ENCODE results near the gene DYNC2H1. TPM values are rescaled to one million over a fixed set of nuclear protein-coding genes. Genes with fewer than 3 reads are reported as not detected.

Gene DYNC2H1
- polyA plus RNA-seq, 1 donor (not counting 4 experiments of a cell fraction or from before 2014, with no cell fraction given) = 18.5 TPM

- H3K79me2 ChIP-seq (ENCODE audit: control insufficient read depth, insufficient read depth, low read length) = peaks cover 50% of the 10 kb centered on the region
- dilution Hi-C loops (cut with MboI; ENCODE audit: extremely low pct_ligation_motif_present, low sequenced_read_pairs) = no loop called here
- no peak for FAIRE-seq
These were observed 31.7 kb upstream of the DYNC2H1 start for GRCh38 chr11:103077554-103077953.

GRCh38 chr11:103078710-103079109 is 30.5 kb upstream of the DYNC2H1 start:
- Histone ChIP-seq H2AFZ (ENCODE audit: control insufficient read depth, low read length) (no peak overlapping the region), H3K36me3 (ENCODE audit: control insufficient read depth in 2 of 2, extremely low read depth in 1 of 2, insufficient read depth in 2 of 2, low read length in 2 of 2) (peaks cover 10 to 21% of the 10 kb centered on the region in 2 experiments), H3K4me1 (ENCODE audit: control insufficient read depth, extremely low read depth, insufficient read depth, low read length) (no peaks in the 10 kb centered on the region), H3K27me3 (ENCODE audit: control insufficient read depth, extremely low read depth, insufficient read depth, low read length) (no peaks in the 10 kb centered on the region), H3K27ac (ENCODE audit: control insufficient read depth, insufficient read depth, low read length) (no peak overlapping the region), H3K9ac (ENCODE audit: control insufficient read depth, extremely low read depth, insufficient read depth, low read length) (no peak overlapping the region), H3K9me3 (ENCODE audit: control insufficient read depth, low read depth, low read length) (no peaks in the 10 kb centered on the region), H4K20me1 (ENCODE audit: control insufficient read depth, extremely low read depth, insufficient read depth, low read length) (peaks cover 3% of the 10 kb centered on the region), H3K4me2 (ENCODE audit: control insufficient read depth, extremely low read depth, insufficient read depth, low read depth, low read length) (no peak overlapping the region), H3K4me3 (ENCODE audit: control insufficient read depth in 2 of 3, extremely low read depth in 1 of 3, insufficient read depth in 2 of 3, low read depth in 1 of 3, low read length in 3 of 3) (no peak overlapping the region), H3K79me2 (ENCODE audit: control insufficient read depth, insufficient read depth, low read length) (peaks cover 50% of the 10 kb centered on the region), H3K9me1 (ENCODE audit: control insufficient read depth, extremely low read depth, insufficient read depth, low read length) (no peaks in the 10 kb centered on the region)
- FAIRE-seq (no peak), DNase-seq (ENCODE audit: low read depth, low spot score) (no peak)
- dilution Hi-C loops (cut with MboI; ENCODE audit: extremely low pct_ligation_motif_present, low sequenced_read_pairs) = no loop called here
- no peak for TF ChIP-seq CTCF (optimal IDR thresholded peaks at IDR 0.05 in 1 of 3, IDR thresholded peaks at IDR 0.05 in 1 of 3, conservative IDR thresholded peaks at IDR 0.05 in 1 of 3; ENCODE audit: extremely low read depth in 1 of 3, insufficient read depth in 2 of 3, low read length in 3 of 3)
- TF ChIP-seq EZH2 (IDR thresholded peaks at IDR 0.05; ENCODE audit: low read length) = no peak

More at GRCh38 chr11:103077554-103077953, 31.7 kb upstream of the DYNC2H1 start:
- H2AFZ ChIP-seq (ENCODE audit: control insufficient read depth, low read length) = no peak overlapping the region
- no peak for DNase-seq (ENCODE audit: low read depth, low spot score)
- H3K4me1 ChIP-seq (ENCODE audit: control insufficient read depth, extremely low read depth, insufficient read depth, low read length) = no peaks in the 10 kb centered on the region
- peaks cover 3% of the 10 kb centered on the region for H4K20me1 ChIP-seq (ENCODE audit: control insufficient read depth, extremely low read depth, insufficient read depth, low read length)
- H3K9ac ChIP-seq (ENCODE audit: control insufficient read depth, extremely low read depth, insufficient read depth, low read length) = no peak overlapping the region
- H3K9me1 ChIP-seq (ENCODE audit: control insufficient read depth, extremely low read depth, insufficient read depth, low read length) = no peaks in the 10 kb centered on the region
- peaks cover 10 to 19% of the 10 kb centered on the region in 2 experiments for H3K36me3 ChIP-seq (ENCODE audit: control insufficient read depth in 2 of 2, extremely low read depth in 1 of 2, insufficient read depth in 2 of 2, low read length in 2 of 2)
- no peak for TF ChIP-seq CTCF (optimal IDR thresholded peaks at IDR 0.05 in 1 of 3, IDR thresholded peaks at IDR 0.05 in 1 of 3, conservative IDR thresholded peaks at IDR 0.05 in 1 of 3; ENCODE audit: extremely low read depth in 1 of 3, insufficient read depth in 2 of 3, low read length in 3 of 3)
- TF ChIP-seq EZH2 (IDR thresholded peaks at IDR 0.05; ENCODE audit: low read length) = no peak
- no peaks in the 10 kb centered on the region for H3K9me3 ChIP-seq (ENCODE audit: control insufficient read depth, low read depth, low read length)
- no peak overlapping the region for H3K27ac ChIP-seq (ENCODE audit: control insufficient read depth, insufficient read depth, low read length)
- H3K27me3 ChIP-seq (ENCODE audit: control insufficient read depth, extremely low read depth, insufficient read depth, low read length) = no peaks in the 10 kb centered on the region
- no peak overlapping the region for H3K4me2 ChIP-seq (ENCODE audit: control insufficient read depth, extremely low read depth, insufficient read depth, low read depth, low read length)
- no peak overlapping the region for H3K4me3 ChIP-seq (ENCODE audit: control insufficient read depth in 2 of 3, extremely low read depth in 1 of 3, insufficient read depth in 2 of 3, low read depth in 1 of 3, low read length in 3 of 3)
